Skeletal muscle satellite cell (primary cell): ENCODE results near the gene OTOG.

Experiments
- H3K27me3 ChIP-seq: 2 replicates; pipeline ENCODE4 v1.7.0; 2013; ENCODE audit warnings: low read length; ENCODE audit not compliant: control insufficient read depth, insufficient read depth
- H3K36me3 ChIP-seq: 2 replicates; pipeline ENCODE4 v1.7.0; 2013; ENCODE audit warnings: mild to moderate bottlenecking, control low read depth, low read length; ENCODE audit not compliant: insufficient read depth
- H3K4me1 ChIP-seq: 2 replicates; pipeline ENCODE4 v1.7.0; 2013; ENCODE audit warnings: low read length; ENCODE audit not compliant: control insufficient read depth, insufficient read depth
- H3K4me2 ChIP-seq: 2 replicates; pipeline ENCODE4 v1.7.0; 2013; ENCODE audit warnings: mild to moderate bottlenecking, low read length
- H3K4me3 ChIP-seq: 2 replicates; pipeline ENCODE4 v1.7.0; 2013; ENCODE audit warnings: low read length
- H3K9ac ChIP-seq: 2 replicates; pipeline ENCODE4 v1.7.0; 2013; ENCODE audit warnings: mild to moderate bottlenecking, low read depth, low read length, moderate library complexity
- H3K9me3 ChIP-seq: replicated peaks from 2 replicates; pipeline ENCODE4 v1.7.0; 2013; ENCODE audit warnings: mild to moderate bottlenecking, control low read depth, low read length

The OTOG gene

GRCh38 chr11:17543574-17544180, 3.4 kb upstream of the OTOG start:
- Histone ChIP-seq H3K27me3 (peaks cover 85% of the 10 kb centered on the region), H3K4me3 (no peak overlapping the region), H3K4me1 (no peaks in the 10 kb centered on the region), H3K9ac (no peak overlapping the region), H3K9me3 (no peaks in the 10 kb centered on the region), H3K36me3 (no peaks in the 10 kb centered on the region), H3K4me2 (peak overlapping the region; percentile 29)

GRCh38 chr11:17544181-17544622, 2.9 kb upstream of the OTOG start, which contains the start of gene USH1C:
TSS of gene USH1C (minus strand) at chr11:17544416. CDS start at chr11:17544307, 109 bp downstream.
- Histone ChIP-seq H3K9ac (no peak within 1 kb of the TSS), H3K9me3 (no peaks in the 10 kb centered on the region), H3K4me3 (no peak within 1 kb of the TSS), H3K4me1 (no peaks in the 10 kb centered on the region), H3K27me3 (peaks cover 85% of the 10 kb centered on the region), H3K36me3 (no peaks in the 10 kb centered on the region), H3K4me2 (peak within 1 kb of the TSS; percentile 29)

GRCh38 chr11:17546240-17546639, 819 bp upstream of the OTOG start:
- Histone ChIP-seq H3K9ac (no peak overlapping the region), H3K4me3 (no peak overlapping the region), H3K27me3 (peaks cover 84% of the 10 kb centered on the region), H3K9me3 (no peaks in the 10 kb centered on the region), H3K4me2 (no peak overlapping the region), H3K4me1 (no peaks in the 10 kb centered on the region), H3K36me3 (no peaks in the 10 kb centered on the region)

GRCh38 chr11:17547932-17548331, 873 bp downstream of the OTOG start:
- no peak overlapping the region for H3K4me3 ChIP-seq
- no peak overlapping the region for H3K9ac ChIP-seq
- H3K9me3 ChIP-seq: no peaks in the 10 kb centered on the region
- peaks cover 73% of the 10 kb centered on the region for H3K27me3 ChIP-seq
- H3K36me3 ChIP-seq: no peaks in the 10 kb centered on the region
- H3K4me2 ChIP-seq: no peak overlapping the region
- no peaks in the 10 kb centered on the region for H3K4me1 ChIP-seq

GRCh38 chr11:17548444-17548843, 1.4 kb downstream of the OTOG start:
- no peaks in the 10 kb centered on the region for H3K36me3 ChIP-seq
- H3K4me2 ChIP-seq: no peak overlapping the region
- H3K4me3 ChIP-seq: no peak overlapping the region
- H3K9ac ChIP-seq: no peak overlapping the region
- H3K27me3 ChIP-seq: peaks cover 68% of the 10 kb centered on the region
- H3K4me1 ChIP-seq: no peaks in the 10 kb centered on the region
- no peaks in the 10 kb centered on the region for H3K9me3 ChIP-seq

- peaks cover 66% of the 10 kb centered on the region for H3K27me3 ChIP-seq
These were observed 3.6 kb downstream of the OTOG start for GRCh38 chr11:17550450-17551346.

GRCh38 chr11:17551347-17552040, 4.4 kb downstream of the OTOG start:
- Histone ChIP-seq H3K4me2 (no peak overlapping the region), H3K36me3 (no peaks in the 10 kb centered on the region), H3K4me3 (no peak overlapping the region), H3K9me3 (no peaks in the 10 kb centered on the region), H3K9ac (no peak overlapping the region), H3K4me1 (no peaks in the 10 kb centered on the region), H3K27me3 (peaks cover 66% of the 10 kb centered on the region)

More at GRCh38 chr11:17550450-17551346, 3.6 kb downstream of the OTOG start:
- Histone ChIP-seq H3K9ac (no peak overlapping the region), H3K4me1 (no peaks in the 10 kb centered on the region), H3K36me3 (no peaks in the 10 kb centered on the region), H3K4me2 (no peak overlapping the region), H3K4me3 (no peak overlapping the region), H3K9me3 (no peaks in the 10 kb centered on the region)

- H3K9me3 ChIP-seq: no peaks in the 10 kb centered on the region
- peaks cover 62% of the 10 kb centered on the region for H3K27me3 ChIP-seq
- no peak overlapping the region for H3K4me2 ChIP-seq
- no peak overlapping the region for H3K4me3 ChIP-seq
- no peak overlapping the region for H3K9ac ChIP-seq
- no peaks in the 10 kb centered on the region for H3K4me1 ChIP-seq
- no peaks in the 10 kb centered on the region for H3K36me3 ChIP-seq
These were observed 4.9 kb downstream of the OTOG start for GRCh38 chr11:17552041-17552355.

GRCh38 chr11:17552392-17553248, 5.6 kb downstream of the OTOG start:
- Histone ChIP-seq H3K4me3 (no peak overlapping the region), H3K4me2 (no peak overlapping the region), H3K9ac (no peak overlapping the region), H3K27me3 (peaks cover 56% of the 10 kb centered on the region), H3K9me3 (no peaks in the 10 kb centered on the region), H3K4me1 (no peaks in the 10 kb centered on the region), H3K36me3 (no peaks in the 10 kb centered on the region)

- H3K9me3 ChIP-seq: no peaks in the 10 kb centered on the region
- H3K4me3 ChIP-seq: no peak overlapping the region
- H3K4me2 ChIP-seq: no peak overlapping the region
- no peaks in the 10 kb centered on the region for H3K36me3 ChIP-seq
- H3K9ac ChIP-seq: no peak overlapping the region
- peaks cover 60% of the 10 kb centered on the region for H3K27me3 ChIP-seq
- no peaks in the 10 kb centered on the region for H3K4me1 ChIP-seq
These were observed 6.1 kb downstream of the OTOG start for GRCh38 chr11:17553249-17553546.

GRCh38 chr11:17554487-17554886, 7.4 kb downstream of the OTOG start:
- H3K9me3 ChIP-seq: no peaks in the 10 kb centered on the region
- no peaks in the 10 kb centered on the region for H3K36me3 ChIP-seq
- no peak overlapping the region for H3K4me3 ChIP-seq
- H3K27me3 ChIP-seq: peaks cover 60% of the 10 kb centered on the region
- H3K4me2 ChIP-seq: no peak overlapping the region
- no peak overlapping the region for H3K9ac ChIP-seq
- H3K4me1 ChIP-seq: no peaks in the 10 kb centered on the region
